IMR-90 (cell line): Measurements from ENCODE around the gene KXD1. TPM values are rescaled to one million over a fixed set of nuclear protein-coding genes. Genes with fewer than 3 reads are reported as not detected.

Experiments
- ATAC-seq: fragments of 200-7000 bp; cut with Tn5 transposase; 2 replicates; pipeline ENCODE4 v1.9.1; 2020; ENCODE audit warnings: low read depth, mild to moderate bottlenecking, moderate library complexity
- BruUV-seq: library from RNA; stranded (reverse); fragments of 400-500 nt; replicated peaks from 2 replicates; lab custom pipeline; 2021; lab: Mats Ljungman, UMichigan
- CTCF ChIA-PET: fragments of 300-600 bp; formaldehyde crosslinking; extraction: SDS; loops from one replicate; lab custom pipeline; 2021; ENCODE audit warnings: antibody characterized with exemption; lab: Yijun Ruan, JAX
- POLR2A ChIA-PET: fragments of 300-600 bp; sonication (Branson Sonifier 250); formaldehyde crosslinking; loops from one replicate; lab custom pipeline; 2022; ENCODE audit warnings: antibody characterized with exemption; ENCODE audit not compliant: unreplicated experiment; lab: Charles Lee
- DNase-seq: peaks from one replicate; pipeline ENCODE4 v3.0.0; 2013
- H2AFZ ChIP-seq: replicated peaks from 2 replicates; pipeline ENCODE3; 2013; ENCODE audit warnings: low read length, mild to moderate bottlenecking; ENCODE audit not compliant: poor library complexity
- H2AK5ac ChIP-seq: 2 replicates; pipeline ENCODE4 v1.6.1; 2013; ENCODE audit warnings: low read depth, low read length, inconsistent platforms
- H2AK9ac ChIP-seq: replicated peaks from 2 replicates; pipeline ENCODE3; 2013; ENCODE audit warnings: mild to moderate bottlenecking, low read depth, low read length, moderate library complexity; ENCODE audit not compliant: poor library complexity
- H2BK120ac ChIP-seq: 2 replicates; pipeline ENCODE4 v1.6.1; 2013; ENCODE audit warnings: low read depth, low read length, inconsistent platforms
- H2BK15ac ChIP-seq: 3 replicates; pipeline ENCODE4 v1.6.1; 2013; ENCODE audit warnings: low read depth, low read length, inconsistent platforms
- H2BK20ac ChIP-seq: 2 replicates; pipeline ENCODE4 v1.6.1; 2013; ENCODE audit warnings: low read depth, mild to moderate bottlenecking, inconsistent platforms, low read length, moderate library complexity
- H2BK5ac ChIP-seq: 2 replicates; pipeline ENCODE4 v1.6.1; 2013; ENCODE audit warnings: mild to moderate bottlenecking, low read depth, low read length, inconsistent platforms; ENCODE audit not compliant: poor library complexity, severe bottlenecking
- H3K14ac ChIP-seq: replicated peaks from 2 replicates; pipeline ENCODE4 v1.6.1; 2013; ENCODE audit warnings: low read depth, low read length, inconsistent platforms
- H3K18ac ChIP-seq: 2 replicates; pipeline ENCODE4 v1.6.1; 2013; ENCODE audit warnings: low read depth, low read length, control low read depth
- H3K23ac ChIP-seq: 2 replicates; pipeline ENCODE4 v1.6.1; 2013; ENCODE audit warnings: low read depth, low read length, inconsistent platforms
- H3K27ac ChIP-seq: 2 replicates; pipeline ENCODE4 v1.5.1; 2013; ENCODE audit warnings: mild to moderate bottlenecking, control low read depth, low read length; ENCODE audit not compliant: insufficient read depth
- H3K27me3 ChIP-seq: 2 replicates; pipeline ENCODE4 v1.6.1; 2013; ENCODE audit warnings: low read length; ENCODE audit not compliant: control insufficient read depth, insufficient read depth
- H3K36me3 ChIP-seq: 2 replicates; pipeline ENCODE4 v1.6.1; 2013; ENCODE audit warnings: low read length, mixed read lengths; ENCODE audit not compliant: control insufficient read depth, insufficient read depth
- H3K4ac ChIP-seq: 2 replicates; pipeline ENCODE4 v1.6.1; 2013; ENCODE audit warnings: low read depth, low read length, inconsistent platforms
- H3K4me1 ChIP-seq: 2 replicates; pipeline ENCODE4 v1.6.1; 2013; ENCODE audit warnings: low read length, mixed read lengths; ENCODE audit not compliant: control insufficient read depth, insufficient read depth
- H3K4me2 ChIP-seq: 2 replicates; pipeline ENCODE4 v1.6.1; 2013; ENCODE audit warnings: low read depth, mild to moderate bottlenecking, control low read depth, low read length, moderate library complexity
- H3K4me3 ChIP-seq: 2 replicates; pipeline ENCODE4 v1.5.1; 2013; ENCODE audit warnings: low read depth, mild to moderate bottlenecking, control low read depth, low read length, moderate library complexity; ENCODE audit not compliant: insufficient read depth
- H3K56ac ChIP-seq: 2 replicates; pipeline ENCODE4 v1.6.1; 2013; ENCODE audit warnings: low read length, inconsistent platforms; ENCODE audit not compliant: insufficient read depth; ENCODE audit errors: extremely low read depth
- H3K79me1 ChIP-seq, 2 experiments: 2 replicates each; pipeline ENCODE4 v1.6.1; 2013; ENCODE audit warnings: low read length in 2 of 2, inconsistent platforms in 1 of 2, low read depth in 1 of 2
- H3K9ac ChIP-seq: 2 replicates; pipeline ENCODE4 v1.6.1; 2013; ENCODE audit warnings: low read depth, low read length, control low read depth
- H3K9me1 ChIP-seq: 2 replicates; pipeline ENCODE4 v1.6.1; 2013; ENCODE audit warnings: low read length, inconsistent platforms; ENCODE audit not compliant: insufficient read depth
- H3K9me3 ChIP-seq: 2 replicates; pipeline ENCODE4 v1.6.1; 2013; ENCODE audit warnings: low read length; ENCODE audit not compliant: control insufficient read depth, insufficient read depth
- H4K20me1 ChIP-seq: 2 replicates; pipeline ENCODE4 v1.6.1; 2013; ENCODE audit warnings: low read length, inconsistent platforms; ENCODE audit not compliant: insufficient read depth
- H4K5ac ChIP-seq: 2 replicates; pipeline ENCODE4 v1.6.1; 2013; ENCODE audit warnings: mild to moderate bottlenecking, low read depth, low read length, control low read depth
- H4K8ac ChIP-seq, 2 experiments: 2 replicates each; pipeline ENCODE4 v1.6.1; 2013; ENCODE audit warnings: low read depth in 2 of 2, low read length in 2 of 2, control low read depth in 1 of 2, inconsistent platforms in 1 of 2
- H4K91ac ChIP-seq: 2 replicates; pipeline ENCODE4 v1.6.1; 2013; ENCODE audit warnings: low read depth, low read length, inconsistent platforms; ENCODE audit not compliant: insufficient read depth
- BHLHE40 ChIP-seq: fragments of 150-350 bp; IDR thresholded peaks from 2 replicates; pipeline ENCODE4 v1.6.1; 2016; ENCODE audit warnings: mild to moderate bottlenecking, low read depth, low read length
- CEBPB ChIP-seq: IDR thresholded peaks from 2 replicates; pipeline ENCODE4 v1.6.1; 2012; ENCODE audit warnings: low read depth, low read length, improper control_type of control experiment
- CHD1 ChIP-seq: IDR thresholded peaks from 2 replicates; pipeline ENCODE4 v1.6.1; 2012; ENCODE audit warnings: low read depth, low read length, improper control_type of control experiment
- CTCF ChIP-seq: conservative IDR thresholded peaks from 2 replicates; pipeline ENCODE4 v1.5.1; 2012; ENCODE audit warnings: mild to moderate bottlenecking, low read depth, low read length, improper control_type of control experiment
- ELK1 ChIP-seq: fragments of 150-350 bp; IDR thresholded peaks from 2 replicates; pipeline ENCODE4 v1.6.1; 2016; ENCODE audit warnings: low read depth, mild to moderate bottlenecking, low read length, moderate library complexity, borderline replicate concordance
- FOS ChIP-seq: fragments of 150-350 bp; IDR thresholded peaks from 2 replicates; pipeline ENCODE4 v1.6.1; 2016; ENCODE audit warnings: low read depth, low read length
- MAFK ChIP-seq: IDR thresholded peaks from 2 replicates; pipeline ENCODE4 v1.6.1; 2012; ENCODE audit warnings: low read depth, low read length, improper control_type of control experiment
- MAZ ChIP-seq: IDR thresholded peaks from 2 replicates; pipeline ENCODE4 v1.6.1; 2012; ENCODE audit warnings: low read depth, mild to moderate bottlenecking, low read length, improper control_type of control experiment, moderate library complexity, borderline replicate concordance
- MXI1 ChIP-seq: IDR thresholded peaks from 2 replicates; pipeline ENCODE4 v1.6.1; 2012; ENCODE audit warnings: low read depth, mild to moderate bottlenecking, low read length, moderate library complexity, borderline replicate concordance
- NFE2L2 ChIP-seq: fragments of 150-350 bp; IDR thresholded peaks from 2 replicates; pipeline ENCODE4 v1.6.1; 2016; ENCODE audit warnings: low read depth, mild to moderate bottlenecking, low read length
- POLR2A ChIP-seq: IDR thresholded peaks from 2 replicates; pipeline ENCODE4 v1.6.1; 2012; ENCODE audit warnings: mild to moderate bottlenecking, low read depth, low read length
- RAD21 ChIP-seq: IDR thresholded peaks from 2 replicates; pipeline ENCODE4 v1.6.1; 2012; ENCODE audit warnings: low read length, improper control_type of control experiment
- RCOR1 ChIP-seq: IDR thresholded peaks from 2 replicates; pipeline ENCODE4 v1.6.1; 2012; ENCODE audit warnings: mild to moderate bottlenecking, low read length, improper control_type of control experiment; ENCODE audit not compliant: insufficient replicate concordance
- RFX5 ChIP-seq: IDR thresholded peaks from 2 replicates; pipeline ENCODE4 v1.8.0; 2012; ENCODE audit warnings: low read depth, mild to moderate bottlenecking, low read length, moderate library complexity
- SMC3 ChIP-seq: fragments of 150-350 bp; IDR thresholded peaks from 2 replicates; pipeline ENCODE4 v1.6.1; 2016; ENCODE audit warnings: low read depth, mild to moderate bottlenecking, antibody characterized with exemption, low read length, moderate library complexity
- USF2 ChIP-seq: fragments of 150-350 bp; IDR thresholded peaks from 2 replicates; pipeline ENCODE4 v1.6.1; 2017; ENCODE audit warnings: mild to moderate bottlenecking, antibody characterized with exemption, low read length, low read depth
- WGBS, 2 experiments: methylation state at CpG; one replicate each; pipeline versions ENCODE4 v1.1.5 to v1.1.7; 2013; ENCODE audit warnings: missing lambda C conversion rate in 2 of 2; ENCODE audit not compliant: insufficient read length in 1 of 2; ENCODE audit errors: extremely low coverage in 2 of 2; 5-methylcytosine and 5-hydroxymethylcytosine counted together
- dilution Hi-C: fragments of 300-500 bp; cut with HindIII; formaldehyde crosslinking; loops from one replicate; pipeline ENCODE4 v1.14.3; 2018; ENCODE audit warnings: low sequenced_read_pairs; ENCODE audit not compliant: unreplicated experiment
- in situ Hi-C: fragments of 300-500 bp; cut with MboI; formaldehyde crosslinking; loops from 3 replicates; pipeline ENCODE4 v1.14.3; 2019; ENCODE audit warnings: low sequenced_read_pairs, inconsistent platforms, mixed read lengths
- intact Hi-C: fragments of 100-400 bp; cut with micrococcal nuclease; formaldehyde crosslinking; loops from 2 replicates; pipeline ENCODE4 v1.10.0; 2022
- polyA plus RNA-seq, 3 experiments: library from polyadenylated mRNA; depleted of rRNA; stranded (reverse); fragments of >200 nt; gene quantifications; 2 replicates each; pipeline ENCODE4 v1.2.3, GENCODE V29; 2012; ENCODE audit warnings: low replicate concordance in 1 of 3
- total RNA-seq: library from RNA; depleted of rRNA; stranded (reverse); fragments of >200 nt; gene quantifications from 2 replicates; pipeline ENCODE4 v1.2.3, GENCODE V29; 2012

Gene KXD1
- total and polyA plus RNA-seq, 2 of the 4 experiments (the other 2 are of a cell fraction) = 66.7 to 196 TPM

GRCh38 chr19:18529782-18530181 is 27.9 kb upstream of the KXD1 start:
- Histone ChIP-seq H4K91ac (no peak overlapping the region), H3K4ac (no peak overlapping the region), H3K27ac (no peak overlapping the region), H3K9me3 (no peaks in the 10 kb centered on the region), H3K36me3 (peaks cover 26% of the 10 kb centered on the region), H2BK20ac (no peak overlapping the region), H4K8ac (no peak overlapping the region), H3K79me1 (peaks cover 3 to 11% of the 10 kb centered on the region in 2 experiments; a peak in 2 of 4 replicates), H2BK5ac (no peak overlapping the region), H3K14ac (no peak overlapping the region), H2AK9ac (peak overlapping the region; percentile 44), H3K23ac (no peak overlapping the region), H2BK15ac (no peak overlapping the region), H3K9me1 (peaks cover 8% of the 10 kb centered on the region; the same call in 1 of the 2 replicates), H2AFZ (no peak overlapping the region), H3K4me3 (no peak overlapping the region), H4K5ac (no peak overlapping the region), H3K18ac (no peak overlapping the region), H3K56ac (no peak overlapping the region), H3K27me3 (no peaks in the 10 kb centered on the region), H3K9ac (no peak overlapping the region), H3K4me2 (no peak overlapping the region), H2BK120ac (no peak overlapping the region), H2AK5ac (no peak overlapping the region), H3K4me1 (no peaks in the 10 kb centered on the region), H4K20me1 (no peaks in the 10 kb centered on the region)
- no peak for DNase-seq
- dilution Hi-C loops (no loop called here), intact Hi-C loops (no loop called here), in situ Hi-C loops (no loop called here)
- peak; percentile 72 for ATAC-seq
- no TSS peak for BruUV-seq
- CTCF ChIA-PET = no interaction called here
- 84% methylated on average over 4 of the region's 7 CpGs; no CpG with 5 or more reads in 1 of the 2 experiments for WGBS, 2 experiments
- TF ChIP-seq ELK1 (no peak), SMC3 (no peak), RAD21 (no peak), MAZ (no peak), MXI1 (no peak), NFE2L2 (no peak), POLR2A (no peak), CEBPB (no peak), MAFK (no peak), RFX5 (no peak), USF2 (no peak), BHLHE40 (no peak), CHD1 (no peak), FOS (no peak), RCOR1 (no peak), CTCF (no peak)
- POLR2A ChIA-PET = no interaction called here
